Measurements from ENCODE around the gene PLAAT2. TPM values are rescaled to one million over a fixed set of nuclear protein-coding genes. Genes with fewer than 3 reads are reported as not detected.
"Not testable (repeated sequence)": the region's sequence is repeated elsewhere in the genome, so short reads cannot be mapped to it uniquely, and the experiment has no call there.

Gene PLAAT2
- total RNA-seq, 1 donor from 2014 or later = 6.0 TPM

GRCh38 chr11:63609536-63609935 is 46.4 kb upstream of the PLAAT2 start:
- Mint-ChIP-seq H3K9me3 (no peaks in the 10 kb centered on the region), H3K36me3 (no peaks in the 10 kb centered on the region), H3K4me3 (peak overlapping the region; percentile 66), H3K4me1 (ENCODE audit: unreplicated experiment) (peaks cover 29% of the 10 kb centered on the region), H3K27ac (peak overlapping the region; percentile 52), H3K27me3 (peaks cover 11% of the 10 kb centered on the region)
- DNase-seq (ENCODE audit: extremely low spot score, unreplicated experiment) = no peak
- TF ChIP-seq CTCF (conservative IDR thresholded peaks at IDR 0.05) = no peak

- H3K4me1 Mint-ChIP-seq (ENCODE audit: unreplicated experiment) = peaks cover 29% of the 10 kb centered on the region
- peak overlapping the region; percentile 36 for H3K4me3 Mint-ChIP-seq
- H3K27ac Mint-ChIP-seq = peak overlapping the region; percentile 85
- peaks cover 10% of the 10 kb centered on the region for H3K27me3 Mint-ChIP-seq
- no peak for DNase-seq (ENCODE audit: extremely low spot score, unreplicated experiment)
- no peaks in the 10 kb centered on the region for H3K36me3 Mint-ChIP-seq
- H3K9me3 Mint-ChIP-seq = no peaks in the 10 kb centered on the region
- TF ChIP-seq CTCF (conservative IDR thresholded peaks at IDR 0.05) = no peak
These were observed 45.5 kb upstream of the PLAAT2 start for GRCh38 chr11:63608353-63609345.

- DNase-seq (ENCODE audit: extremely low spot score, unreplicated experiment) = no peak
- H3K4me1 Mint-ChIP-seq (ENCODE audit: unreplicated experiment) = peaks cover 15% of the 10 kb centered on the region
- TF ChIP-seq CTCF (conservative IDR thresholded peaks at IDR 0.05) = no peak
- no peaks in the 10 kb centered on the region for H3K27me3 Mint-ChIP-seq
- H3K4me3 Mint-ChIP-seq = no peak overlapping the region
- H3K36me3 Mint-ChIP-seq = peaks cover 4% of the 10 kb centered on the region
- H3K27ac Mint-ChIP-seq = peak overlapping the region; percentile 74
- no peaks in the 10 kb centered on the region for H3K9me3 Mint-ChIP-seq
These were observed 40.0 kb upstream of the PLAAT2 start for GRCh38 chr11:63603180-63603518.

GRCh38 chr11:63602290-63603179 is 39.4 kb upstream of the PLAAT2 start:
- not testable (repeated sequence) for H3K4me3 Mint-ChIP-seq; H3K36me3 Mint-ChIP-seq; H3K27me3 Mint-ChIP-seq; H3K9me3 Mint-ChIP-seq; DNase-seq (ENCODE audit: extremely low spot score, unreplicated experiment)
- H3K4me1 Mint-ChIP-seq (ENCODE audit: unreplicated experiment) = peaks cover 15% of the 10 kb centered on the region
- H3K27ac Mint-ChIP-seq = peak overlapping the region; percentile 74

GRCh38 chr11:63599211-63600122 is 36.3 kb upstream of the PLAAT2 start:
- Mint-ChIP-seq H3K9me3 (no peaks in the 10 kb centered on the region), H3K27me3 (no peaks in the 10 kb centered on the region), H3K4me1 (ENCODE audit: unreplicated experiment) (peaks cover 11% of the 10 kb centered on the region), H3K27ac (no peak overlapping the region), H3K4me3 (no peak overlapping the region), H3K36me3 (peaks cover 11% of the 10 kb centered on the region)
- DNase-seq (ENCODE audit: extremely low spot score, unreplicated experiment) = no peak
- no peak for TF ChIP-seq CTCF (conservative IDR thresholded peaks at IDR 0.05)
